Measurements from ENCODE around the gene SPACDR.
"Not testable (repeated sequence)": the region's sequence is repeated elsewhere in the genome, so short reads cannot be mapped to it uniquely, and the experiment has no call there.

SPACDR gene

GRCh38 chr7:100464210-100464660 lies at the start of gene SPACDR:
SPACDR (minus strand) TSS chr7:100464260; CDS start chr7:100464025, 235 bp downstream.
- DNase-seq (ENCODE audit: low spot score), result no peak

GRCh38 chr7:100513212-100513810 lies 49.3 kb upstream of the SPACDR start:
- no peak for DNase-seq (ENCODE audit: low spot score)

GRCh38 chr7:100510437-100511239 lies 46.6 kb upstream of the SPACDR start:
- no peak for DNase-seq (ENCODE audit: low spot score)

GRCh38 chr7:100509231-100509630 lies 45.2 kb upstream of the SPACDR start:
- DNase-seq (ENCODE audit: low spot score), result peak; percentile 55

- DNase-seq (ENCODE audit: low spot score), result no peak
These were observed 42.4 kb upstream of the SPACDR start for GRCh38 chr7:100506356-100506923.

- DNase-seq (ENCODE audit: low spot score), result no peak
These were observed 41.0 kb upstream of the SPACDR start for GRCh38 chr7:100504887-100505611.

- not testable (repeated sequence) for DNase-seq (ENCODE audit: low spot score)
These were observed 40.0 kb upstream of the SPACDR start for GRCh38 chr7:100504031-100504430.

GRCh38 chr7:100500743-100501142 lies 36.7 kb upstream of the SPACDR start:
- not testable (repeated sequence) for DNase-seq (ENCODE audit: low spot score)

- no peak for DNase-seq (ENCODE audit: low spot score)
These were observed 32.4 kb upstream of the SPACDR start for GRCh38 chr7:100496509-100496908.

- DNase-seq (ENCODE audit: low spot score), result peak; percentile 37
These were observed 29.6 kb upstream of the SPACDR start for GRCh38 chr7:100493476-100494264.

- DNase-seq (ENCODE audit: low spot score), result no peak
These were observed 28.8 kb upstream of the SPACDR start for GRCh38 chr7:100492738-100493475.

GRCh38 chr7:100491192-100491578 lies 27.1 kb upstream of the SPACDR start:
- DNase-seq (ENCODE audit: low spot score), result no peak

GRCh38 chr7:100490483-100491191 lies 26.6 kb upstream of the SPACDR start:
- no peak for DNase-seq (ENCODE audit: low spot score)

GRCh38 chr7:100489824-100490223 lies 25.8 kb upstream of the SPACDR start:
- peak; percentile 86 for DNase-seq (ENCODE audit: low spot score)

- no peak for DNase-seq (ENCODE audit: low spot score)
These were observed 25.1 kb upstream of the SPACDR start for GRCh38 chr7:100489121-100489520.

GRCh38 chr7:100488333-100489095 lies 24.5 kb upstream of the SPACDR start:
- DNase-seq (ENCODE audit: low spot score), result no peak

- DNase-seq (ENCODE audit: low spot score), result peak; percentile 30
These were observed 22.8 kb upstream of the SPACDR start for GRCh38 chr7:100486753-100487446.

- DNase-seq (ENCODE audit: low spot score), result no peak
These were observed 22.1 kb upstream of the SPACDR start for GRCh38 chr7:100486111-100486636.

- DNase-seq (ENCODE audit: low spot score), result no peak
These were observed 21.4 kb upstream of the SPACDR start for GRCh38 chr7:100485471-100485876.
